ENCODE measurements around the gene LMF1.

- TF ChIP-seq, protein P1, sequence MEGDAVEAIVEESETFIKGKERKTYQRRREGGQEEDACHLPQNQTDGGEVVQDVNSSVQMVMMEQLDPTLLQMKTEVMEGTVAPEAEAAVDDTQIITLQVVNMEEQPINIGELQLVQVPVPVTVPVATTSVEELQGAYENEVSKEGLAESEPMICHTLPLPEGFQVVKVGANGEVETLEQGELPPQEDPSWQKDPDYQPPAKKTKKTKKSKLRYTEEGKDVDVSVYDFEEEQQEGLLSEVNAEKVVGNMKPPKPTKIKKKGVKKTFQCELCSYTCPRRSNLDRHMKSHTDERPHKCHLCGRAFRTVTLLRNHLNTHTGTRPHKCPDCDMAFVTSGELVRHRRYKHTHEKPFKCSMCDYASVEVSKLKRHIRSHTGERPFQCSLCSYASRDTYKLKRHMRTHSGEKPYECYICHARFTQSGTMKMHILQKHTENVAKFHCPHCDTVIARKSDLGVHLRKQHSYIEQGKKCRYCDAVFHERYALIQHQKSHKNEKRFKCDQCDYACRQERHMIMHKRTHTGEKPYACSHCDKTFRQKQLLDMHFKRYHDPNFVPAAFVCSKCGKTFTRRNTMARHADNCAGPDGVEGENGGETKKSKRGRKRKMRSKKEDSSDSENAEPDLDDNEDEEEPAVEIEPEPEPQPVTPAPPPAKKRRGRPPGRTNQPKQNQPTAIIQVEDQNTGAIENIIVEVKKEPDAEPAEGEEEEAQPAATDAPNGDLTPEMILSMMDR (IDR thresholded peaks at IDR 0.05): no peak
- no peak for TF ChIP-seq POLR2A (IDR thresholded peaks at IDR 0.05)
Observed at GRCh38 chr16:910181-910580, 60.6 kb downstream of the LMF1 start.
